Measurements from ENCODE around the gene IL31.

The IL31 gene

DNA sequence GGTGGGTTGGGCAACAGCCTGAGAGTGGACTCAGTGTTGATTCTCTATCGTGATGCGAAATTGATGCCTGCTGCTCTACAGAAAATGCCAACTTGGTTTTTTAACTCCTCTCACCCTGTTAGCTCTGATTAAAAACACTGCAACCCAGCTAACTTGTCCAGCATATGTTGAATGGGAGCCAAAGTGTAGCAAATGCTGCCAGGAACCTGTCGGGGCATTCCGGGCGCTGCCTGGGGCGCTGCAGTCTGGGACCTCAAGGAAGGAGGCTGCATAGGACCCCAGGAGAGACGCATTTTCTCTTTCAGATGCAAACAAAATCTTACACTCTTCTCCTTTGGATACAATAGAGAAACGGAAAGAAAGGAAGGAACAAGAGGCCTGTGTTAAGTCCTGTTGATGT is 33.4 kb upstream of the IL31 start:
- H3K79me1 ChIP-seq (replicated peaks; ENCODE audit: low read length, poor library complexity, severe bottlenecking) = peaks cover 1% of the 10 kb centered on the region
- H3K18ac ChIP-seq (ENCODE audit: low read depth in 1 of 2, low read length in 2 of 2) = no peak overlapping the region
- no peak overlapping the region for H2BK120ac ChIP-seq (ENCODE audit: low read depth, low read length)
- H3K4me3 ChIP-seq (ENCODE audit: insufficient read depth in 1 of 2, low read depth in 1 of 2, low read length in 2 of 2) = no peak overlapping the region
- no peak overlapping the region for H2BK12ac ChIP-seq (ENCODE audit: low read length in 2 of 2)
- no peak overlapping the region for H2AFZ ChIP-seq (ENCODE audit: low read depth, low read length)
- H3K9me3 ChIP-seq (ENCODE audit: control insufficient read depth, low read length) = no peaks in the 10 kb centered on the region
- H4K8ac ChIP-seq (ENCODE audit: low read length) = no peak overlapping the region
- no peak overlapping the region for H3K27ac ChIP-seq (ENCODE audit: low read length, poor library complexity, severe bottlenecking)
- peaks cover 12 to 38% of the 10 kb centered on the region in 2 experiments for H3K27me3 ChIP-seq (ENCODE audit: control insufficient read depth in 1 of 2, insufficient read depth in 1 of 2, low read length in 2 of 2)
- no peak overlapping the region for H3K4me2 ChIP-seq (ENCODE audit: low read length, poor library complexity, severe bottlenecking)
- H2BK5ac ChIP-seq (ENCODE audit: low read depth, low read length, poor library complexity, severe bottlenecking) = no peak overlapping the region
- H4K91ac ChIP-seq (ENCODE audit: low read length) = no peak overlapping the region
- H3K14ac ChIP-seq (ENCODE audit: low read length in 2 of 2) = no peak overlapping the region
- no peak overlapping the region for H2AK5ac ChIP-seq (ENCODE audit: low read length, severe bottlenecking)
- H3K9ac ChIP-seq (ENCODE audit: low read length) = no peak overlapping the region
- peaks cover 38 to 55% of the 10 kb centered on the region in 2 experiments for H3K36me3 ChIP-seq (ENCODE audit: control insufficient read depth in 1 of 2, insufficient read depth in 2 of 2, low read depth in 1 of 2, low read length in 2 of 2)
- H3K23ac ChIP-seq (ENCODE audit: low read length in 2 of 2) = no peak overlapping the region
- DNase-seq = no peak
- H3K4ac ChIP-seq (ENCODE audit: low read depth in 1 of 2, low read length in 2 of 2) = no peak overlapping the region
- no peak overlapping the region for H2BK15ac ChIP-seq (ENCODE audit: low read depth, poor library complexity, severe bottlenecking)
- H3K4me1 ChIP-seq (ENCODE audit: control insufficient read depth, insufficient read depth, low read depth, low read length) = peaks cover 19% of the 10 kb centered on the region
- WGBS = 97% methylated on average over 5 of the region's 8 CpGs

DNA sequence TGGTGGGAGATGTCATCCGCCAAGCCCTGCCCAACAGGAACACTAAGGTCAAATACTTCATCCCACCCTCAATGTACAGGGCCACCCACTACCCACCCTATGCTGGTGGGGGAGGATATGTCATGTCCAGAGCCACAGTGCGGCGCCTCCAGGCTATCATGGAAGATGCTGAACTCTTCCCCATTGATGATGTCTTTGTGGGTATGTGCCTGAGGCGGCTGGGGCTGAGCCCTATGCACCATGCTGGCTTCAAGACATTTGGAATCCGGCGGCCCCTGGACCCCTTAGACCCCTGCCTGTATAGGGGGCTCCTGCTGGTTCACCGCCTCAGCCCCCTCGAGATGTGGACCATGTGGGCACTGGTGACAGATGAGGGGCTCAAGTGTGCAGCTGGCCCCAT is 33.0 kb upstream of the IL31 start:
- no peak overlapping the region for H2AFZ ChIP-seq (ENCODE audit: low read depth, low read length)
- peaks cover 1% of the 10 kb centered on the region for H3K79me1 ChIP-seq (replicated peaks; ENCODE audit: low read length, poor library complexity, severe bottlenecking)
- WGBS = 83% methylated on average over 7 of the region's 8 CpGs
- no peak overlapping the region for H3K4ac ChIP-seq (ENCODE audit: low read depth in 1 of 2, low read length in 2 of 2)
- H3K9ac ChIP-seq (ENCODE audit: low read length) = no peak overlapping the region
- H3K14ac ChIP-seq (ENCODE audit: low read length in 2 of 2) = no peak overlapping the region
- peaks cover 12 to 40% of the 10 kb centered on the region in 2 experiments for H3K27me3 ChIP-seq (ENCODE audit: control insufficient read depth in 1 of 2, insufficient read depth in 1 of 2, low read length in 2 of 2)
- H3K36me3 ChIP-seq (ENCODE audit: control insufficient read depth in 1 of 2, insufficient read depth in 2 of 2, low read depth in 1 of 2, low read length in 2 of 2) = peaks cover 38 to 51% of the 10 kb centered on the region in 2 experiments
- peaks cover 19% of the 10 kb centered on the region for H3K4me1 ChIP-seq (ENCODE audit: control insufficient read depth, insufficient read depth, low read depth, low read length)
- no peak overlapping the region for H3K4me2 ChIP-seq (ENCODE audit: low read length, poor library complexity, severe bottlenecking)
- H2BK120ac ChIP-seq (ENCODE audit: low read depth, low read length) = no peak overlapping the region
- no peak overlapping the region for H3K27ac ChIP-seq (ENCODE audit: low read length, poor library complexity, severe bottlenecking)
- H3K18ac ChIP-seq (ENCODE audit: low read depth in 1 of 2, low read length in 2 of 2) = no peak overlapping the region
- no peaks in the 10 kb centered on the region for H3K9me3 ChIP-seq (ENCODE audit: control insufficient read depth, low read length)
- no peak overlapping the region for H3K23ac ChIP-seq (ENCODE audit: low read length in 2 of 2)
- no peak overlapping the region for H2AK5ac ChIP-seq (ENCODE audit: low read length, severe bottlenecking)
- no peak for DNase-seq
- H4K8ac ChIP-seq (ENCODE audit: low read length) = no peak overlapping the region
- H2BK5ac ChIP-seq (ENCODE audit: low read depth, low read length, poor library complexity, severe bottlenecking) = no peak overlapping the region
- no peak overlapping the region for H3K4me3 ChIP-seq (ENCODE audit: insufficient read depth in 1 of 2, low read depth in 1 of 2, low read length in 2 of 2)
- H2BK12ac ChIP-seq (ENCODE audit: low read length in 2 of 2) = no peak overlapping the region
- H4K91ac ChIP-seq (ENCODE audit: low read length) = no peak overlapping the region
- no peak overlapping the region for H2BK15ac ChIP-seq (ENCODE audit: low read depth, poor library complexity, severe bottlenecking)

- Histone ChIP-seq H3K27ac (ENCODE audit: low read length, poor library complexity, severe bottlenecking) (no peak overlapping the region), H3K4ac (ENCODE audit: low read depth in 1 of 2, low read length in 2 of 2) (no peak overlapping the region), H3K23ac (ENCODE audit: low read length in 2 of 2) (no peak overlapping the region), H3K27me3 (ENCODE audit: control insufficient read depth in 1 of 2, insufficient read depth in 1 of 2, low read length in 2 of 2) (peaks cover 12 to 46% of the 10 kb centered on the region in 2 experiments), H3K79me1 (replicated peaks; ENCODE audit: low read length, poor library complexity, severe bottlenecking) (peaks cover 1% of the 10 kb centered on the region), H2AFZ (ENCODE audit: low read depth, low read length) (no peak overlapping the region), H3K4me3 (ENCODE audit: insufficient read depth in 1 of 2, low read depth in 1 of 2, low read length in 2 of 2) (no peak overlapping the region), H3K14ac (ENCODE audit: low read length in 2 of 2) (no peak overlapping the region), H3K9ac (ENCODE audit: low read length) (no peak overlapping the region), H2BK120ac (ENCODE audit: low read depth, low read length) (no peak overlapping the region), H3K36me3 (ENCODE audit: control insufficient read depth in 1 of 2, insufficient read depth in 2 of 2, low read depth in 1 of 2, low read length in 2 of 2) (peaks cover 36 to 44% of the 10 kb centered on the region in 2 experiments), H2AK5ac (ENCODE audit: low read length, severe bottlenecking) (no peak overlapping the region), H3K4me2 (ENCODE audit: low read length, poor library complexity, severe bottlenecking) (no peak overlapping the region), H2BK12ac (ENCODE audit: low read length in 2 of 2) (no peak overlapping the region), H2BK15ac (ENCODE audit: low read depth, poor library complexity, severe bottlenecking) (no peak overlapping the region), H4K8ac (ENCODE audit: low read length) (no peak overlapping the region), H3K9me3 (ENCODE audit: control insufficient read depth, low read length) (no peaks in the 10 kb centered on the region), H3K18ac (ENCODE audit: low read depth in 1 of 2, low read length in 2 of 2) (no peak overlapping the region), H3K4me1 (ENCODE audit: control insufficient read depth, insufficient read depth, low read depth, low read length) (peaks cover 19% of the 10 kb centered on the region), H2BK5ac (ENCODE audit: low read depth, low read length, poor library complexity, severe bottlenecking) (no peak overlapping the region), H4K91ac (ENCODE audit: low read length) (no peak overlapping the region)
- 84% methylated on average over 27 of the region's 27 CpGs for WGBS
- DNase-seq = no peak
These were observed 32.3 kb upstream of the IL31 start for GRCh38 chr12:122206111-122206881.

- Histone ChIP-seq H2BK5ac (ENCODE audit: low read depth, low read length, poor library complexity, severe bottlenecking) (no peak overlapping the region), H3K36me3 (ENCODE audit: control insufficient read depth in 1 of 2, insufficient read depth in 2 of 2, low read depth in 1 of 2, low read length in 2 of 2) (peaks cover 32 to 35% of the 10 kb centered on the region in 2 experiments), H3K4me3 (ENCODE audit: insufficient read depth in 1 of 2, low read depth in 1 of 2, low read length in 2 of 2) (no peak overlapping the region), H3K27me3 (ENCODE audit: control insufficient read depth in 1 of 2, insufficient read depth in 1 of 2, low read length in 2 of 2) (peaks cover 12 to 56% of the 10 kb centered on the region in 2 experiments), H3K9ac (ENCODE audit: low read length) (no peak overlapping the region), H3K23ac (ENCODE audit: low read length in 2 of 2) (no peak overlapping the region), H3K27ac (ENCODE audit: low read length, poor library complexity, severe bottlenecking) (no peak overlapping the region), H3K14ac (ENCODE audit: low read length in 2 of 2) (no peak overlapping the region), H3K4me1 (ENCODE audit: control insufficient read depth, insufficient read depth, low read depth, low read length) (peaks cover 19% of the 10 kb centered on the region), H3K18ac (ENCODE audit: low read depth in 1 of 2, low read length in 2 of 2) (no peak overlapping the region), H4K8ac (ENCODE audit: low read length) (no peak overlapping the region), H2AFZ (ENCODE audit: low read depth, low read length) (no peak overlapping the region), H2BK12ac (ENCODE audit: low read length in 2 of 2) (no peak overlapping the region), H2BK120ac (ENCODE audit: low read depth, low read length) (no peak overlapping the region), H3K4me2 (ENCODE audit: low read length, poor library complexity, severe bottlenecking) (no peak overlapping the region), H3K4ac (ENCODE audit: low read depth in 1 of 2, low read length in 2 of 2) (no peak overlapping the region), H2AK5ac (ENCODE audit: low read length, severe bottlenecking) (no peak overlapping the region), H3K79me1 (replicated peaks; ENCODE audit: low read length, poor library complexity, severe bottlenecking) (no peaks in the 10 kb centered on the region), H4K91ac (ENCODE audit: low read length) (no peak overlapping the region), H3K9me3 (ENCODE audit: control insufficient read depth, low read length) (no peaks in the 10 kb centered on the region), H2BK15ac (ENCODE audit: low read depth, poor library complexity, severe bottlenecking) (no peak overlapping the region)
- WGBS = 65% methylated on average over 22 of the region's 23 CpGs
- no peak for DNase-seq
These were observed 31.3 kb upstream of the IL31 start for GRCh38 chr12:122205053-122205925.
